H9 (cell line): Measurements from ENCODE around the gene COX8C. TPM values are rescaled to one million over a fixed set of nuclear protein-coding genes. Genes with fewer than 3 reads are reported as not detected.

ENCODE experiments used
- DNase-seq: peaks from one replicate; pipeline ENCODE4 v3.0.0-alpha.2; 2017
- H2AFZ ChIP-seq: one replicate; pipeline ENCODE4 v1.6.1; 2013; ENCODE audit warnings: mild to moderate bottlenecking, low read length, control low read depth, moderate library complexity
- H2AK5ac ChIP-seq: 2 replicates; pipeline ENCODE4 v1.6.1; 2013; ENCODE audit warnings: low read length, control low read depth, mixed read lengths; ENCODE audit not compliant: insufficient read length
- H2BK120ac ChIP-seq: one replicate; pipeline ENCODE4 v1.6.1; 2013; ENCODE audit warnings: low read depth, mild to moderate bottlenecking, low read length, control low read depth, inconsistent platforms; ENCODE audit not compliant: poor library complexity, severe bottlenecking
- H2BK12ac ChIP-seq: 2 replicates; pipeline ENCODE4 v1.6.1; 2013; ENCODE audit warnings: low read length, control low read depth, mixed read lengths, low read depth; ENCODE audit not compliant: insufficient read length
- H2BK15ac ChIP-seq: 2 replicates; pipeline ENCODE4 v1.6.1; 2013; ENCODE audit warnings: low read depth, low read length, control low read depth
- H2BK20ac ChIP-seq: one replicate; pipeline ENCODE4 v1.6.1; 2013; ENCODE audit warnings: low read depth, mild to moderate bottlenecking, low read length, control low read depth, inconsistent platforms; ENCODE audit not compliant: poor library complexity, severe bottlenecking
- H2BK5ac ChIP-seq: 2 replicates; pipeline ENCODE4 v1.6.1; 2013; ENCODE audit warnings: low read length, control low read depth, mixed read lengths; ENCODE audit not compliant: insufficient read length
- H3K14ac ChIP-seq: 2 replicates; pipeline ENCODE4 v1.6.1; 2013; ENCODE audit warnings: low read length, control low read depth; ENCODE audit not compliant: insufficient read depth
- H3K18ac ChIP-seq: 2 replicates; pipeline ENCODE4 v1.6.1; 2013; ENCODE audit warnings: low read depth, mild to moderate bottlenecking, mixed read lengths, low read length, control low read depth; ENCODE audit not compliant: insufficient read length
- H3K23ac ChIP-seq: 2 replicates; pipeline ENCODE4 v1.6.1; 2013; ENCODE audit warnings: low read length, control low read depth, mixed read lengths, low read depth; ENCODE audit not compliant: insufficient read length
- H3K23me2 ChIP-seq: 2 replicates; pipeline ENCODE4 v1.6.1; 2013; ENCODE audit warnings: low read depth, mild to moderate bottlenecking, mixed read lengths, low read length, control low read depth; ENCODE audit not compliant: insufficient read length, poor library complexity, severe bottlenecking
- H3K27ac ChIP-seq: 2 replicates; pipeline ENCODE4 v1.5.1; 2013; ENCODE audit warnings: low read length, control low read depth, mixed read lengths, low read depth; ENCODE audit not compliant: insufficient read length
- H3K27me3 ChIP-seq: 2 replicates; pipeline ENCODE4 v1.6.1; 2013; ENCODE audit warnings: low read length, control low read depth, inconsistent platforms; ENCODE audit not compliant: insufficient read depth
- H3K4ac ChIP-seq: 2 replicates; pipeline ENCODE4 v1.6.1; 2013; ENCODE audit warnings: low read depth, mild to moderate bottlenecking, control low read depth, inconsistent platforms, low read length, moderate library complexity
- H3K4me1 ChIP-seq: 2 replicates; pipeline ENCODE4 v1.6.1; 2013; ENCODE audit warnings: low read length, control low read depth, inconsistent platforms; ENCODE audit not compliant: insufficient read depth
- H3K4me2 ChIP-seq: 2 replicates; pipeline ENCODE4 v1.6.1; 2013; ENCODE audit warnings: low read length, control low read depth, mixed read lengths; ENCODE audit not compliant: insufficient read length, insufficient read depth
- H3K56ac ChIP-seq: 2 replicates; pipeline ENCODE4 v1.6.1; 2013; ENCODE audit warnings: low read depth, mild to moderate bottlenecking, mixed read lengths, low read length, control low read depth; ENCODE audit not compliant: insufficient read length
- H3K79me1 ChIP-seq: 2 replicates; pipeline ENCODE4 v1.6.1; 2013; ENCODE audit warnings: low read depth, mild to moderate bottlenecking, moderate library complexity, low read length, control low read depth, inconsistent platforms; ENCODE audit not compliant: insufficient read depth, poor library complexity, severe bottlenecking
- H3K79me2 ChIP-seq: 2 replicates; pipeline ENCODE4 v1.6.1; 2013; ENCODE audit warnings: low read length, control low read depth, inconsistent platforms; ENCODE audit not compliant: insufficient read depth
- H3K9ac ChIP-seq: 2 replicates; pipeline ENCODE4 v1.6.1; 2013; ENCODE audit warnings: low read length, control low read depth, mixed read lengths; ENCODE audit not compliant: insufficient read length; ENCODE audit errors: extremely low read depth
- H3K9me3 ChIP-seq: one replicate; pipeline ENCODE4 v1.6.1; 2013; ENCODE audit warnings: low read depth, low read length, inconsistent platforms; ENCODE audit not compliant: control insufficient read depth
- H3T11ph ChIP-seq: one replicate; pipeline ENCODE4 v1.6.1; 2013; ENCODE audit warnings: mild to moderate bottlenecking, low read length, control low read depth, inconsistent platforms
- H4K20me1 ChIP-seq: one replicate; pipeline ENCODE4 v1.6.1; 2013; ENCODE audit not compliant: control insufficient read depth, insufficient read length, insufficient read depth
- H4K5ac ChIP-seq: 2 replicates; pipeline ENCODE4 v1.6.1; 2013; ENCODE audit warnings: low read depth, mild to moderate bottlenecking, mixed read lengths, low read length, control low read depth; ENCODE audit not compliant: insufficient read length
- H4K8ac ChIP-seq: replicated peaks from 2 replicates; pipeline ENCODE4 v1.6.1; 2013; ENCODE audit warnings: low read length, control low read depth, mixed read lengths, low read depth; ENCODE audit not compliant: insufficient read length
- H4K91ac ChIP-seq: 2 replicates; pipeline ENCODE4 v1.6.1; 2013; ENCODE audit warnings: low read depth, mild to moderate bottlenecking, moderate library complexity, mixed read lengths, low read length, control low read depth; ENCODE audit not compliant: insufficient read length
- H3K27ac Mint-ChIP-seq, 3 experiments: 2 replicates in 2 of 3; 3 replicates in 1 of 3; pipeline ENCODE4 v1.8.0; 2020 to 2021; ENCODE audit warnings: mixed read lengths in 3 of 3, mild to moderate bottlenecking in 1 of 3, moderate library complexity in 1 of 3
- H3K27me3 Mint-ChIP-seq: 2 replicates; pipeline ENCODE4 v1.8.0; 2021; ENCODE audit warnings: low read depth, mild to moderate bottlenecking, moderate library complexity, mixed read lengths
- H3K36me3 Mint-ChIP-seq, 3 experiments: 2 replicates in 2 of 3; 3 replicates in 1 of 3; pipeline ENCODE4 v1.8.0; 2020 to 2021; ENCODE audit warnings: low read depth in 3 of 3, mixed read lengths in 3 of 3; ENCODE audit not compliant: insufficient read depth in 1 of 3
- H3K4me1 Mint-ChIP-seq, 2 experiments: 2 replicates each; pipeline ENCODE4 v1.8.0; 2020; ENCODE audit warnings: mixed read lengths in 2 of 2
- H3K4me3 Mint-ChIP-seq, 2 experiments: 2 replicates in 1 of 2; 3 replicates in 1 of 2; pipeline ENCODE4 v1.8.0; 2020 to 2021; ENCODE audit warnings: mild to moderate bottlenecking in 2 of 2, mixed read lengths in 2 of 2, moderate library complexity in 1 of 2
- H3K9me3 Mint-ChIP-seq, 2 experiments: 2 replicates in 1 of 2; 3 replicates in 1 of 2; pipeline ENCODE4 v1.8.0; 2020; ENCODE audit warnings: mild to moderate bottlenecking in 2 of 2, mixed read lengths in 2 of 2, moderate library complexity in 1 of 2
- CTCF ChIP-seq: fragments of 200-600 bp; sonication (generic); conservative IDR thresholded peaks from 3 replicates; pipeline ENCODE4 v1.8.0; 2021; ENCODE audit warnings: antibody characterized with exemption, mild to moderate bottlenecking
- WGBS: extraction: QIAGEN DNeasy Blood & Tissue Kit; methylation state at CpG from one replicate; pipeline ENCODE4 v1.1.7; 2013; ENCODE audit warnings: missing lambda C conversion rate, low lambda C conversion rate, mixed read lengths; ENCODE audit not compliant: insufficient read length; ENCODE audit errors: extremely low coverage; 5-methylcytosine and 5-hydroxymethylcytosine counted together
- total RNA-seq: library from RNA; stranded (reverse); gene quantifications from 2 replicates; pipeline ENCODE4 v1.2.1, GENCODE V29; 2021

COX8C gene
- total RNA-seq, 1 experiment from 2014 or later, result not detected

GRCh38 chr14:93309427-93309966, 37.5 kb upstream of the COX8C start:
- TF ChIP-seq CTCF, result no peak
- no peak overlapping the region for H3K56ac ChIP-seq
- Mint-ChIP-seq H3K27me3 (no peaks in the 10 kb centered on the region), H3K9me3 (no peaks in the 10 kb centered on the region), H3K4me3 (no peak overlapping the region), H3K4me1 (peaks cover 7 to 16% of the 10 kb centered on the region in 2 experiments), H3K36me3 (no peaks in the 10 kb centered on the region; a peak in 1 of 7 replicates), H3K27ac (peak overlapping the region in 2 of 3 experiments; percentile 21 to 66; a peak in 2 of 7 replicates)
- no peak overlapping the region for H2BK15ac ChIP-seq
- H3K9me3 ChIP-seq, result no peaks in the 10 kb centered on the region
- no peak overlapping the region for H4K91ac ChIP-seq
- no CpG with 5 or more reads among the region's 2 CpGs for WGBS
- no peak overlapping the region for H2BK120ac ChIP-seq
- no peak overlapping the region for H3K14ac ChIP-seq
- no peak overlapping the region for H2BK20ac ChIP-seq
- no peaks in the 10 kb centered on the region for H3K4me1 ChIP-seq
- no peak overlapping the region for H4K8ac ChIP-seq
- H3K4ac ChIP-seq, result no peak overlapping the region
- no peak overlapping the region for H3K18ac ChIP-seq
- H2BK12ac ChIP-seq, result no peak overlapping the region
- H3K27me3 ChIP-seq, result no peaks in the 10 kb centered on the region
- H3K79me2 ChIP-seq, result peaks cover 3% of the 10 kb centered on the region; the same call in 1 of the 2 replicates
- no peak overlapping the region for H3K27ac ChIP-seq
- no peak overlapping the region for H3K23ac ChIP-seq
- no peaks in the 10 kb centered on the region for H3K23me2 ChIP-seq
- no peak overlapping the region for H4K5ac ChIP-seq
- no peak overlapping the region for H3T11ph ChIP-seq
- H2AFZ ChIP-seq, result no peak overlapping the region
- no peak overlapping the region for H3K9ac ChIP-seq
- no peak overlapping the region for H3K4me2 ChIP-seq
- H4K20me1 ChIP-seq, result no peaks in the 10 kb centered on the region
- H2AK5ac ChIP-seq, result no peak overlapping the region
- peak overlapping the region; percentile 12 for H2BK5ac ChIP-seq
- no peak for DNase-seq
- H3K79me1 ChIP-seq, result no peaks in the 10 kb centered on the region
